Measurements from ENCODE around the gene CHRNA4.

Gene CHRNA4

GRCh38 chr20:63387917-63388316, 26.8 kb upstream of the CHRNA4 start:
- no peak overlapping the region for H3K4me3 ChIP-seq (ENCODE audit: low read length)
- H3K4me1 ChIP-seq (ENCODE audit: control insufficient read depth, low read length): no peaks in the 10 kb centered on the region
- TF ChIP-seq, protein P1, sequence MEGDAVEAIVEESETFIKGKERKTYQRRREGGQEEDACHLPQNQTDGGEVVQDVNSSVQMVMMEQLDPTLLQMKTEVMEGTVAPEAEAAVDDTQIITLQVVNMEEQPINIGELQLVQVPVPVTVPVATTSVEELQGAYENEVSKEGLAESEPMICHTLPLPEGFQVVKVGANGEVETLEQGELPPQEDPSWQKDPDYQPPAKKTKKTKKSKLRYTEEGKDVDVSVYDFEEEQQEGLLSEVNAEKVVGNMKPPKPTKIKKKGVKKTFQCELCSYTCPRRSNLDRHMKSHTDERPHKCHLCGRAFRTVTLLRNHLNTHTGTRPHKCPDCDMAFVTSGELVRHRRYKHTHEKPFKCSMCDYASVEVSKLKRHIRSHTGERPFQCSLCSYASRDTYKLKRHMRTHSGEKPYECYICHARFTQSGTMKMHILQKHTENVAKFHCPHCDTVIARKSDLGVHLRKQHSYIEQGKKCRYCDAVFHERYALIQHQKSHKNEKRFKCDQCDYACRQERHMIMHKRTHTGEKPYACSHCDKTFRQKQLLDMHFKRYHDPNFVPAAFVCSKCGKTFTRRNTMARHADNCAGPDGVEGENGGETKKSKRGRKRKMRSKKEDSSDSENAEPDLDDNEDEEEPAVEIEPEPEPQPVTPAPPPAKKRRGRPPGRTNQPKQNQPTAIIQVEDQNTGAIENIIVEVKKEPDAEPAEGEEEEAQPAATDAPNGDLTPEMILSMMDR (IDR thresholded peaks at IDR 0.05; ENCODE audit: low read depth, low read length, poor library complexity, severe bottlenecking): no peak
- TF ChIP-seq EZH2phosphoT487 (IDR thresholded peaks at IDR 0.05; ENCODE audit: borderline replicate concordance, low read length): no peak
- no peaks in the 10 kb centered on the region for H3K27me3 ChIP-seq (ENCODE audit: control insufficient read depth, low read length)
- H3K4me2 ChIP-seq (ENCODE audit: low read length): no peak overlapping the region
- H3K79me2 ChIP-seq (ENCODE audit: control insufficient read depth, low read length): no peaks in the 10 kb centered on the region
- no peaks in the 10 kb centered on the region for H3F3A ChIP-seq (ENCODE audit: control insufficient read depth, insufficient read depth)
- peaks cover 25% of the 10 kb centered on the region for H3K9me3 ChIP-seq (ENCODE audit: control insufficient read depth, insufficient read depth, low read length)
- no peaks in the 10 kb centered on the region for H4K20me1 ChIP-seq (ENCODE audit: control insufficient read depth, insufficient read depth, low read depth, low read length)
- no peaks in the 10 kb centered on the region for H3K9me2 ChIP-seq (replicated peaks; ENCODE audit: control insufficient read depth, low read length)
- H3K27ac ChIP-seq (ENCODE audit: low read depth, low read length): no peak overlapping the region
- no peaks in the 10 kb centered on the region for H3K36me3 ChIP-seq (ENCODE audit: control insufficient read depth, low read length)

DNA sequence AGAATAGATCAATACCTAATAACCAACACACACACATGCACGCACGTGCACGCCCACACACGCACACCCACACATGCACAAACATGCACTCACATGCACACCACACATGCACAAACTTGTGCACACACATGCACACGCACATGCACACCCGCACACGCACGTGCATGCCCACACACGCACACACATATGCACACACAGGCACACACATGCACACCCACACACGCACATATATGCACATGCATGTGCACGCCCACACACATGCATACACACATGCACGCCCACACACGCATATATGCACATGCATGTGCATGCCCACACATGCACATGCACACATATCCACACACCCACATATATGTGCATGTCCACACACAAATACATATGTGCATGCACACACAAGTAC, 26.2 kb upstream of the CHRNA4 start:
- no peaks in the 10 kb centered on the region for H3K4me1 ChIP-seq (ENCODE audit: control insufficient read depth, low read length)
- H4K20me1 ChIP-seq (ENCODE audit: control insufficient read depth, insufficient read depth, low read depth, low read length): no peaks in the 10 kb centered on the region
- H3K36me3 ChIP-seq (ENCODE audit: control insufficient read depth, low read length): no peaks in the 10 kb centered on the region
- no peaks in the 10 kb centered on the region for H3K27me3 ChIP-seq (ENCODE audit: control insufficient read depth, low read length)
- H3K9me3 ChIP-seq (ENCODE audit: control insufficient read depth, insufficient read depth, low read length): peaks cover 25% of the 10 kb centered on the region
- H3F3A ChIP-seq (ENCODE audit: control insufficient read depth, insufficient read depth): no peaks in the 10 kb centered on the region
- H3K27ac ChIP-seq (ENCODE audit: low read depth, low read length): no peak overlapping the region
- no peak for TF ChIP-seq EZH2phosphoT487 (IDR thresholded peaks at IDR 0.05; ENCODE audit: borderline replicate concordance, low read length)
- TF ChIP-seq, protein P1 (IDR thresholded peaks at IDR 0.05; ENCODE audit: low read depth, low read length, poor library complexity, severe bottlenecking): no peak
- H3K9me2 ChIP-seq (replicated peaks; ENCODE audit: control insufficient read depth, low read length): no peaks in the 10 kb centered on the region
- H3K4me2 ChIP-seq (ENCODE audit: low read length): no peak overlapping the region
- no peaks in the 10 kb centered on the region for H3K79me2 ChIP-seq (ENCODE audit: control insufficient read depth, low read length)
- no peak overlapping the region for H3K4me3 ChIP-seq (ENCODE audit: low read length)

DNA sequence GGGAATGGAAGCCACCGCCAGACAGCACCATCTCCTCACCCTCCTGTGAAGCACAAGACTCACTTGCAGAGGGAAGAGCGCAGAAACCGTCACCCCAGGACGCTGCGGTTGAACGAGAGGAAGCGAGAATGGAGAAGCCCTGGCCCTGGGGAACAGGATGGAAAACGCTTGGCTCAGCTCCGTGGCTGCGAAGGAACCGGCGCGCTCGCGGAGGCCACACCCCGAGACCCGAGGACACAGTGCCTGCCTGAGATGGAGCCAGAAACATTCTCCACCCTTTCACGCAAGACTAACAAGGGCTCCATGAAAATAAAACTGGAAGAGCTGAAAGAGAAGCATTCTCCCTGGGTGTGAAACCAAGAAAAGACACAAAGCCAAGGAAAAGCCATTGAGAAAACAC, 25.3 kb upstream of the CHRNA4 start:
- H3K9me2 ChIP-seq (replicated peaks; ENCODE audit: control insufficient read depth, low read length): no peaks in the 10 kb centered on the region

More for the DNA sequence above, 25.3 kb upstream of the CHRNA4 start:
- Histone ChIP-seq H3K4me3 (ENCODE audit: low read length) (no peak overlapping the region), H4K20me1 (ENCODE audit: control insufficient read depth, insufficient read depth, low read depth, low read length) (no peaks in the 10 kb centered on the region), H3K9me3 (ENCODE audit: control insufficient read depth, insufficient read depth, low read length) (peaks cover 25% of the 10 kb centered on the region), H3K4me1 (ENCODE audit: control insufficient read depth, low read length) (no peaks in the 10 kb centered on the region), H3K4me2 (ENCODE audit: low read length) (no peak overlapping the region), H3F3A (ENCODE audit: control insufficient read depth, insufficient read depth) (no peaks in the 10 kb centered on the region), H3K27me3 (ENCODE audit: control insufficient read depth, low read length) (no peaks in the 10 kb centered on the region), H3K79me2 (ENCODE audit: control insufficient read depth, low read length) (no peaks in the 10 kb centered on the region), H3K27ac (ENCODE audit: low read depth, low read length) (no peak overlapping the region), H3K36me3 (ENCODE audit: control insufficient read depth, low read length) (no peaks in the 10 kb centered on the region)
- TF ChIP-seq, protein P1 (IDR thresholded peaks at IDR 0.05; ENCODE audit: low read depth, low read length, poor library complexity, severe bottlenecking): no peak
- no peak for TF ChIP-seq EZH2phosphoT487 (IDR thresholded peaks at IDR 0.05; ENCODE audit: borderline replicate concordance, low read length)

All from DOHH2 (cell line).